ENCODE measurements around the gene ALPK3. TPM values are rescaled to one million over a fixed set of nuclear protein-coding genes. Genes with fewer than 3 reads are reported as not detected.
A peak's percentile ranks its signal among the peaks of the same experiment; 100 is the strongest.

ALPK3 gene
- total and polyA plus RNA-seq, 2 donors from 2014 or later = 3.1 to 20.2 TPM

GRCh38 chr15:84840255-84840654 lies 23.1 kb downstream of the ALPK3 start:
- peak overlapping the region; percentile 97 to 98 for H3K27ac ChIP-seq (ENCODE audit: low read depth in 2 of 2, low read length in 2 of 2)
- H3K27me3 ChIP-seq (ENCODE audit: control insufficient read depth, insufficient read depth, low read length) = no peaks in the 10 kb centered on the region
- intact Hi-C loops (cut with DNase I) = no loop called here
- H3K4me1 ChIP-seq (ENCODE audit: control insufficient read depth in 2 of 3, insufficient read depth in 2 of 3, low read depth in 1 of 3, low read length in 3 of 3) = peaks cover 0 to 24% (median 19%) of the 10 kb centered on the region in 3 donors
- H3K4me3 ChIP-seq (ENCODE audit: low read length in 3 of 3) = no peak overlapping the region
- TF ChIP-seq, protein P1, sequence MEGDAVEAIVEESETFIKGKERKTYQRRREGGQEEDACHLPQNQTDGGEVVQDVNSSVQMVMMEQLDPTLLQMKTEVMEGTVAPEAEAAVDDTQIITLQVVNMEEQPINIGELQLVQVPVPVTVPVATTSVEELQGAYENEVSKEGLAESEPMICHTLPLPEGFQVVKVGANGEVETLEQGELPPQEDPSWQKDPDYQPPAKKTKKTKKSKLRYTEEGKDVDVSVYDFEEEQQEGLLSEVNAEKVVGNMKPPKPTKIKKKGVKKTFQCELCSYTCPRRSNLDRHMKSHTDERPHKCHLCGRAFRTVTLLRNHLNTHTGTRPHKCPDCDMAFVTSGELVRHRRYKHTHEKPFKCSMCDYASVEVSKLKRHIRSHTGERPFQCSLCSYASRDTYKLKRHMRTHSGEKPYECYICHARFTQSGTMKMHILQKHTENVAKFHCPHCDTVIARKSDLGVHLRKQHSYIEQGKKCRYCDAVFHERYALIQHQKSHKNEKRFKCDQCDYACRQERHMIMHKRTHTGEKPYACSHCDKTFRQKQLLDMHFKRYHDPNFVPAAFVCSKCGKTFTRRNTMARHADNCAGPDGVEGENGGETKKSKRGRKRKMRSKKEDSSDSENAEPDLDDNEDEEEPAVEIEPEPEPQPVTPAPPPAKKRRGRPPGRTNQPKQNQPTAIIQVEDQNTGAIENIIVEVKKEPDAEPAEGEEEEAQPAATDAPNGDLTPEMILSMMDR (IDR thresholded peaks at IDR 0.05; ENCODE audit: borderline replicate concordance, extremely low read depth, insufficient read depth) = no peak
- FAIRE-seq = no peak
- no peak for DNase-seq
- H3K9me3 ChIP-seq (ENCODE audit: control insufficient read depth in 2 of 3, insufficient read depth in 1 of 3, low read length in 3 of 3) = no peaks in the 10 kb centered on the region
- peak overlapping the region in 1 of 3 donors; percentile 78 for H3K9ac ChIP-seq (ENCODE audit: low read length in 3 of 3)
- no peaks in the 10 kb centered on the region for H3K36me3 ChIP-seq (ENCODE audit: control insufficient read depth in 2 of 3, insufficient read depth in 3 of 3, low read length in 3 of 3)

- Histone ChIP-seq H3K27ac (ENCODE audit: low read depth in 2 of 2, low read length in 2 of 2) (peak overlapping the region; percentile 97 to 98), H3K9me3 (ENCODE audit: control insufficient read depth in 2 of 3, insufficient read depth in 1 of 3, low read length in 3 of 3) (no peaks in the 10 kb centered on the region), H3K4me3 (ENCODE audit: low read length in 3 of 3) (no peak overlapping the region), H3K9ac (ENCODE audit: low read length in 3 of 3) (peak overlapping the region in 1 of 3 donors; percentile 80), H3K36me3 (ENCODE audit: control insufficient read depth in 2 of 3, insufficient read depth in 3 of 3, low read length in 3 of 3) (no peaks in the 10 kb centered on the region), H3K27me3 (ENCODE audit: control insufficient read depth, insufficient read depth, low read length) (no peaks in the 10 kb centered on the region), H3K4me1 (ENCODE audit: control insufficient read depth in 2 of 3, insufficient read depth in 2 of 3, low read depth in 1 of 3, low read length in 3 of 3) (peaks cover 0 to 24% (median 20%) of the 10 kb centered on the region in 3 donors)
- FAIRE-seq (no peak), DNase-seq (peak in 2 of 5 donors; percentile 58 to 92)
- TF ChIP-seq, protein P1 (IDR thresholded peaks at IDR 0.05; ENCODE audit: borderline replicate concordance, extremely low read depth, insufficient read depth) = no peak
- intact Hi-C loops (cut with DNase I) = no loop called here
Measured at GRCh38 chr15:84840741-84841429, 23.7 kb downstream of the ALPK3 start.

GRCh38 chr15:84842781-84843180 lies 25.6 kb downstream of the ALPK3 start:
- Histone ChIP-seq H3K27me3 (ENCODE audit: control insufficient read depth, insufficient read depth, low read length) (no peaks in the 10 kb centered on the region), H3K27ac (ENCODE audit: low read depth in 2 of 2, low read length in 2 of 2) (peak overlapping the region in 1 of 2 donors; percentile 97), H3K36me3 (ENCODE audit: control insufficient read depth in 2 of 3, insufficient read depth in 3 of 3, low read length in 3 of 3) (no peaks in the 10 kb centered on the region), H3K4me1 (ENCODE audit: control insufficient read depth in 2 of 3, insufficient read depth in 2 of 3, low read depth in 1 of 3, low read length in 3 of 3) (peaks cover 0 to 24% (median 20%) of the 10 kb centered on the region in 3 donors), H3K9ac (ENCODE audit: low read length in 3 of 3) (no peak overlapping the region), H3K9me3 (ENCODE audit: control insufficient read depth in 2 of 3, insufficient read depth in 1 of 3, low read length in 3 of 3) (no peaks in the 10 kb centered on the region), H3K4me3 (ENCODE audit: low read length in 3 of 3) (no peak overlapping the region)
- FAIRE-seq (no peak), DNase-seq (no peak)
- TF ChIP-seq, protein P1 (IDR thresholded peaks at IDR 0.05; ENCODE audit: borderline replicate concordance, extremely low read depth, insufficient read depth) = no peak
- intact Hi-C loops (cut with DNase I) = no loop called here
